Hepatocyte (in vitro differentiated cells): ENCODE data around the gene SLC52A1. TPM values are rescaled to one million over a fixed set of nuclear protein-coding genes. Genes with fewer than 3 reads are reported as not detected.

Experiments
- DNase-seq: peaks from one replicate; pipeline ENCODE4 v3.0.0-alpha.2; 2016; ENCODE audit warnings: low spot score
- H2AFZ ChIP-seq: fragments of 200-600 bp; sonication (generic); 2 replicates; pipeline ENCODE4 v1.6.0; 2016; ENCODE audit warnings: antibody characterized with exemption, mild to moderate bottlenecking
- H3K27ac ChIP-seq: fragments of 200-600 bp; sonication (generic); 2 replicates; pipeline ENCODE4 v1.5.1; 2016; ENCODE audit warnings: mild to moderate bottlenecking
- H3K27me3 ChIP-seq: fragments of 200-600 bp; sonication (generic); 2 replicates; pipeline ENCODE4 v1.6.1; 2016
- H3K36me3 ChIP-seq: fragments of 200-600 bp; sonication (generic); replicated peaks from 2 replicates; pipeline ENCODE4 v1.5.1; 2016; ENCODE audit warnings: low read depth; ENCODE audit not compliant: insufficient read depth
- H3K4me1 ChIP-seq: fragments of 200-600 bp; sonication (generic); 2 replicates; pipeline ENCODE4 v1.5.1; 2016; ENCODE audit warnings: mild to moderate bottlenecking, moderate library complexity; ENCODE audit not compliant: insufficient read depth
- H3K4me2 ChIP-seq: fragments of 200-600 bp; sonication (generic); 2 replicates; pipeline ENCODE4 v1.6.0; 2016
- H3K4me3 ChIP-seq: fragments of 200-600 bp; sonication (generic); 2 replicates; pipeline ENCODE4 v1.5.1; 2016; ENCODE audit warnings: mild to moderate bottlenecking
- H3K79me2 ChIP-seq: fragments of 200-600 bp; sonication (generic); 2 replicates; pipeline ENCODE4 v1.6.0; 2017; ENCODE audit warnings: mild to moderate bottlenecking
- H3K9me2 ChIP-seq: fragments of 200-600 bp; sonication (generic); replicated peaks from 2 replicates; pipeline ENCODE4 v1.6.0; 2017; ENCODE audit warnings: mild to moderate bottlenecking; ENCODE audit not compliant: insufficient read depth
- H3K9me3 ChIP-seq: fragments of 200-600 bp; sonication (generic); 2 replicates; pipeline ENCODE4 v1.5.1; 2016; ENCODE audit warnings: low read depth, mild to moderate bottlenecking
- H4K20me1 ChIP-seq: fragments of 200-600 bp; sonication (generic); 2 replicates; pipeline ENCODE4 v1.6.0; 2016; ENCODE audit warnings: mild to moderate bottlenecking; ENCODE audit not compliant: insufficient read depth, poor library complexity, severe bottlenecking
- CTCF ChIP-seq: fragments of 200-600 bp; sonication (generic); IDR thresholded peaks from 2 replicates; pipeline ENCODE4 v1.5.1; 2016; ENCODE audit warnings: antibody characterized with exemption, mild to moderate bottlenecking; ENCODE audit not compliant: poor library complexity
- EZH2 ChIP-seq: fragments of 200-600 bp; sonication (generic); IDR thresholded peaks from 2 replicates; pipeline ENCODE4 v1.6.1; 2016; ENCODE audit warnings: antibody characterized with exemption, mild to moderate bottlenecking, borderline replicate concordance
- EZH2phosphoT487 ChIP-seq: fragments of 200-600 bp; sonication (generic); IDR thresholded peaks from one replicate; pipeline ENCODE4 v1.6.1; 2018; ENCODE audit warnings: antibody characterized with exemption, mild to moderate bottlenecking, low read depth, moderate library complexity; ENCODE audit not compliant: unreplicated experiment, severe bottlenecking
- WGBS: methylation state at CpG from one replicate; pipeline ENCODE4 v1.1.6; 2016; ENCODE audit warnings: low lambda C conversion rate; ENCODE audit errors: missing lambda C conversion rate; 5-methylcytosine and 5-hydroxymethylcytosine counted together
- polyA plus RNA-seq: library from polyadenylated mRNA; unstranded; fragments of >200 nt; fragmentation: Nextera tagmentation; extraction: Ambion mirVana; gene quantifications from 2 replicates; pipeline ENCODE4 v1.2.1, GENCODE V29; 2016
- total RNA-seq: library from RNA; depleted of rRNA; stranded (reverse); fragments of >200 nt; gene quantifications from 2 replicates; pipeline ENCODE4 v1.2.3, GENCODE V29; 2014

SLC52A1 gene
- total and polyA plus RNA-seq, 2 experiments from 2014 or later, result 0.13 TPM; not detected in 1

GRCh38 chr17:5003214-5003867, 31.9 kb downstream of the SLC52A1 start:
- DNase-seq, result no peak
- Histone ChIP-seq H3K9me2 (no peaks in the 10 kb centered on the region), H4K20me1 (peaks cover 12% of the 10 kb centered on the region), H3K4me3 (no peak overlapping the region), H3K4me1 (peaks cover 13% of the 10 kb centered on the region), H3K36me3 (no peaks in the 10 kb centered on the region), H3K4me2 (no peak overlapping the region), H3K27ac (no peak overlapping the region), H3K27me3 (no peaks in the 10 kb centered on the region), H2AFZ (no peak overlapping the region), H3K9me3 (no peaks in the 10 kb centered on the region), H3K79me2 (peaks cover 24% of the 10 kb centered on the region)
- 96% methylated on average over 17 of the region's 18 CpGs for WGBS
- TF ChIP-seq EZH2phosphoT487, result no peak
- TF ChIP-seq EZH2, result no peak
- no peak for TF ChIP-seq CTCF

GRCh38 chr17:5002121-5002788, 33.0 kb downstream of the SLC52A1 start:
- peaks cover 12% of the 10 kb centered on the region for H4K20me1 ChIP-seq
- no peak for DNase-seq
- H3K4me2 ChIP-seq, result no peak overlapping the region
- H3K9me2 ChIP-seq, result no peaks in the 10 kb centered on the region
- no peak overlapping the region for H3K4me3 ChIP-seq
- 98% methylated on average over 20 of the region's 20 CpGs for WGBS
- H3K9me3 ChIP-seq, result no peaks in the 10 kb centered on the region
- peaks cover 13% of the 10 kb centered on the region for H3K4me1 ChIP-seq
- TF ChIP-seq EZH2 (no peak), EZH2phosphoT487 (no peak), CTCF (no peak)
- no peaks in the 10 kb centered on the region for H3K36me3 ChIP-seq
- peaks cover 28% of the 10 kb centered on the region for H3K79me2 ChIP-seq
- no peak overlapping the region for H3K27ac ChIP-seq
- no peaks in the 10 kb centered on the region for H3K27me3 ChIP-seq
- H2AFZ ChIP-seq, result no peak overlapping the region

- no peak overlapping the region for H2AFZ ChIP-seq
- no peak for DNase-seq
- H3K9me3 ChIP-seq, result no peaks in the 10 kb centered on the region
- no peak overlapping the region for H3K27ac ChIP-seq
- H3K36me3 ChIP-seq, result no peaks in the 10 kb centered on the region
- TF ChIP-seq CTCF, result no peak
- no peak for TF ChIP-seq EZH2
- TF ChIP-seq EZH2phosphoT487, result no peak
- no peak overlapping the region for H3K4me3 ChIP-seq
- peaks cover 18% of the 10 kb centered on the region for H3K4me1 ChIP-seq
- WGBS, result 86% methylated on average over 11 of the region's 11 CpGs
- H3K9me2 ChIP-seq, result no peaks in the 10 kb centered on the region
- peak overlapping the region; percentile 94 for H3K4me2 ChIP-seq
- peaks cover 12% of the 10 kb centered on the region for H4K20me1 ChIP-seq
- H3K79me2 ChIP-seq, result peaks cover 28% of the 10 kb centered on the region
- no peaks in the 10 kb centered on the region for H3K27me3 ChIP-seq
Observed at GRCh38 chr17:5000237-5000639, 35.0 kb downstream of the SLC52A1 start.
